ENCODE results near the gene NR4A2.
A peak's percentile ranks its signal among the peaks of the same experiment; 100 is the strongest.

Gene NR4A2

GRCh38 chr2:156339865-156340264, 7.3 kb upstream of the NR4A2 start:
- no peak for DNase-seq

GRCh38 chr2:156339110-156339847, 6.8 kb upstream of the NR4A2 start:
- peak; percentile 74 for DNase-seq

- peak; percentile 82 for DNase-seq
Measured at GRCh38 chr2:156338578-156338977, 6.1 kb upstream of the NR4A2 start.

GRCh38 chr2:156334496-156335478, 2.3 kb upstream of the NR4A2 start:
- DNase-seq = peak; percentile 95

- peak; percentile 78 for DNase-seq
Measured at GRCh38 chr2:156333951-156334495, 1.5 kb upstream of the NR4A2 start.

- no peak for DNase-seq
Measured at GRCh38 chr2:156333274-156333950, 891 bp upstream of the NR4A2 start.

- no peak for DNase-seq
Measured at GRCh38 chr2:156332284-156332533, 312 bp downstream of the NR4A2 start.

- peak; percentile 87 for DNase-seq
Measured at GRCh38 chr2:156331572-156332283, 793 bp downstream of the NR4A2 start.

- no peak for DNase-seq
Measured at GRCh38 chr2:156329927-156330726, 2.4 kb downstream of the NR4A2 start.

- DNase-seq = no peak
Measured at GRCh38 chr2:156329031-156329926, 3.2 kb downstream of the NR4A2 start.

GRCh38 chr2:156327835-156328695, 4.5 kb downstream of the NR4A2 start:
- DNase-seq = no peak

- no peak for DNase-seq
Measured at GRCh38 chr2:156326526-156327095, 5.9 kb downstream of the NR4A2 start.

- peak; percentile 16 for DNase-seq
Measured at GRCh38 chr2:156325688-156326525, 6.6 kb downstream of the NR4A2 start.

GRCh38 chr2:156323754-156324153, 8.8 kb downstream of the NR4A2 start:
- DNase-seq = no peak

- peak; percentile 42 for DNase-seq
Measured at GRCh38 chr2:156322686-156323231, 9.8 kb downstream of the NR4A2 start.

- DNase-seq = peak; percentile 60
Measured at GRCh38 chr2:156322051-156322685, 10.4 kb downstream of the NR4A2 start.

GRCh38 chr2:156321243-156321904, 11.1 kb downstream of the NR4A2 start:
- DNase-seq = peak; percentile 78
